ENCODE results near the gene UBL5.

UBL5 gene

GRCh38 chr19:9848060-9848459 lies 20.3 kb downstream of the UBL5 start:
- Histone ChIP-seq H4K20me1 (ENCODE audit: insufficient read depth) (no peaks in the 10 kb centered on the region), H3K4me2 (no peak overlapping the region), H3K4me1 (ENCODE audit: low read depth, poor library complexity, severe bottlenecking) (no peaks in the 10 kb centered on the region), H3K36me3 (ENCODE audit: insufficient read depth) (no peaks in the 10 kb centered on the region), H3K79me2 (ENCODE audit: insufficient read depth, low read depth) (no peaks in the 10 kb centered on the region), H3K27ac (no peak overlapping the region), H2AFZ (ENCODE audit: low read depth) (no peak overlapping the region), H3K9ac (no peak overlapping the region), H3K4me3 (IDR thresholded peaks at IDR 0.05; ENCODE audit: insufficient read depth, low read depth, low read length) (no peak overlapping the region), H3K27me3 (ENCODE audit: insufficient read depth, low read depth) (no peaks in the 10 kb centered on the region)
- TF ChIP-seq CTCF (conservative IDR thresholded peaks at IDR 0.05; ENCODE audit: low read depth, low read length) = 0 out of 2 replicates have a peak, but pooled peaks have one; percentile 19

- Histone ChIP-seq H3K9ac (no peak overlapping the region), H4K20me1 (ENCODE audit: insufficient read depth) (no peaks in the 10 kb centered on the region), H2AFZ (ENCODE audit: low read depth) (no peak overlapping the region), H3K4me1 (ENCODE audit: low read depth, poor library complexity, severe bottlenecking) (no peaks in the 10 kb centered on the region), H3K27ac (no peak overlapping the region), H3K36me3 (ENCODE audit: insufficient read depth) (no peaks in the 10 kb centered on the region), H3K4me2 (no peak overlapping the region), H3K79me2 (ENCODE audit: insufficient read depth, low read depth) (no peaks in the 10 kb centered on the region), H3K4me3 (IDR thresholded peaks at IDR 0.05; ENCODE audit: insufficient read depth, low read depth, low read length) (no peak overlapping the region), H3K27me3 (ENCODE audit: insufficient read depth, low read depth) (no peaks in the 10 kb centered on the region)
- TF ChIP-seq CTCF (conservative IDR thresholded peaks at IDR 0.05; ENCODE audit: low read depth, low read length) = no peak
Observed at GRCh38 chr19:9848762-9849161, 21.0 kb downstream of the UBL5 start.

- Histone ChIP-seq H4K20me1 (ENCODE audit: insufficient read depth) (no peaks in the 10 kb centered on the region), H3K36me3 (ENCODE audit: insufficient read depth) (no peaks in the 10 kb centered on the region), H3K4me2 (no peak overlapping the region), H3K4me1 (ENCODE audit: low read depth, poor library complexity, severe bottlenecking) (no peaks in the 10 kb centered on the region), H2AFZ (ENCODE audit: low read depth) (no peak overlapping the region), H3K4me3 (IDR thresholded peaks at IDR 0.05; ENCODE audit: insufficient read depth, low read depth, low read length) (no peak overlapping the region), H3K79me2 (ENCODE audit: insufficient read depth, low read depth) (no peaks in the 10 kb centered on the region), H3K27ac (no peak overlapping the region), H3K27me3 (ENCODE audit: insufficient read depth, low read depth) (no peaks in the 10 kb centered on the region), H3K9ac (no peak overlapping the region)
- no peak for TF ChIP-seq CTCF (conservative IDR thresholded peaks at IDR 0.05; ENCODE audit: low read depth, low read length)
Observed at GRCh38 chr19:9849791-9850190, 22.1 kb downstream of the UBL5 start.

- TF ChIP-seq CTCF (conservative IDR thresholded peaks at IDR 0.05; ENCODE audit: low read depth, low read length) = no peak
Observed at GRCh38 chr19:9850235-9850959, 22.7 kb downstream of the UBL5 start.

More at GRCh38 chr19:9850235-9850959, 22.7 kb downstream of the UBL5 start:
- no peak overlapping the region for H3K9ac ChIP-seq
- H4K20me1 ChIP-seq (ENCODE audit: insufficient read depth) = no peaks in the 10 kb centered on the region
- H3K79me2 ChIP-seq (ENCODE audit: insufficient read depth, low read depth) = no peaks in the 10 kb centered on the region
- H2AFZ ChIP-seq (ENCODE audit: low read depth) = no peak overlapping the region
- no peak overlapping the region for H3K4me3 ChIP-seq (IDR thresholded peaks at IDR 0.05; ENCODE audit: insufficient read depth, low read depth, low read length)
- H3K4me2 ChIP-seq = no peak overlapping the region
- no peaks in the 10 kb centered on the region for H3K4me1 ChIP-seq (ENCODE audit: low read depth, poor library complexity, severe bottlenecking)
- H3K27me3 ChIP-seq (ENCODE audit: insufficient read depth, low read depth) = no peaks in the 10 kb centered on the region
- H3K27ac ChIP-seq = no peak overlapping the region
- H3K36me3 ChIP-seq (ENCODE audit: insufficient read depth) = no peaks in the 10 kb centered on the region
